AG20443 (cell line): Measurements from ENCODE around the gene PPTC7.
"Not testable (repeated sequence)": the region's sequence is repeated elsewhere in the genome, so short reads cannot be mapped to it uniquely, and the experiment has no call there.

Experiments
- DNase-seq: peaks from one replicate; pipeline ENCODE4 v3.0.0; 2012; ENCODE audit warnings: low spot score, mixed read lengths

The PPTC7 gene

DNA sequence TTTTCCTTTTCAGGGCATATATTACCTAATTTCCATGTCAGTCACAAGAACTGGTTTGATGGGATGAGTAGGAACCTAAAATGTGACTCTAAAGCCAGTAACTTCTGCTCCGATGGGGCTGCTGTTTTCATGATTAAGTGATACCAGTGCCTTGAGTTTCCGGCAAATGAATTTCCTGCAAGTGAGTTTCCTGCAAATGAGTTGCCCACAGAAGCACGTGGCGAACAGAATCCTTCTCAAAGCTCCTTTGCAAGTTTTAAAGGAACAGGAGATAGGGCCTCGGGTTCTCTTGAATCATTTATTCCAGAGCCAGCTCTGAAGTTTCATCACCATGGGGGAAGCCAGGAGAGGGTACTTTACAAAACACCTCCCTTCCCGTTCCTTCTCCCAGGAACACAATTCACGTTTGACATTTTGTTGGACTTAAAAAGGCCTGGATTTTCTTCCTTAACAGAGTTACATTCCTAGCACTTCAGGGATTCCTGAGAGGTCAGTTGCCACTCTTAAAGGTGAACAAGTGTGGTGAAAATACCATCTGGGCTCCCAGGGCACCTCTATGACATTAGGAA, 2.2 kb upstream of the PPTC7 start:
- DNase-seq, result peak; percentile 20

DNA sequence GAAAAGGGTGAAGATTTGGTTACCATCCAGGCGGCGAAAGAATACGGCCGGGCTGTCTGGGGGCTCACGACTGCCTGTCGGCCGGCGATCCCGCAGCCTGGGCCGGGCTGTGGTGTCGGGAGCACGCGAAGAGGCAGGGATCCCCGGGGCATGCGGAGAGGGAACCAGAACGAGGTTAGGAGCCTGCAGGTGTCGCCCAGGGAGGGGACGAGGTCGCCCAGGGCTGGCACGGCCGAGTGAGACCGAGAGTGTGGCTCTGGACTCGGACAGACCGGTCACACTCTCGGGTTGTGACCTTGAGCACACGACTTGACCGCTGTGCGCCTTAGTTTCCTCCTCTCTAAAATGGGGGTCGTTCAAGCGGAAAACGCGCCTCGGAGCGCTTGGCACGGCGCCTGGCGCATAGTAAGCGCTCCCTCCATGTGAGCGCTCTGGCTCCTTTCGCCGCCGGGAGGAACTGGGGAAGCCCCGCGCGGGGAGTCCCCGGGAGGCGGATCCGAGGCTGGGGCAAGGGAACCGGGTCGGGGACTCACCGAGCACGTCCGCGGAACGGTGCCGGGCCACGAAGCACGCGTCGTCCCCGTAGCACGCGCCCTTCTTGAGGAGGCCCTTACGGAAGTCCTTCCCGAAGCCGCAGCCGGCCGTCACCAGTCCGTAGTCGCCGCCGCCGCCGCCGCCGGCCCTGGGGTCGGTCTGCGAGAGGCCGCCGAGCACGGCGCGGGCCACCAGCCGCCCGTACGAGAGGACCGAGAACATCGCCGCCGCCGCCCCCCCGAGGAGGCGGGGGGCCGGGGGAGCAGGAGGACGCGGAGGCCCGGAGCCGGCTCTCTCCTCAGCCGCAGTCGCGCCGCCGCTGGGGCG, 612 bp downstream of the PPTC7 start:
- DNase-seq, result peak; percentile 63

DNA sequence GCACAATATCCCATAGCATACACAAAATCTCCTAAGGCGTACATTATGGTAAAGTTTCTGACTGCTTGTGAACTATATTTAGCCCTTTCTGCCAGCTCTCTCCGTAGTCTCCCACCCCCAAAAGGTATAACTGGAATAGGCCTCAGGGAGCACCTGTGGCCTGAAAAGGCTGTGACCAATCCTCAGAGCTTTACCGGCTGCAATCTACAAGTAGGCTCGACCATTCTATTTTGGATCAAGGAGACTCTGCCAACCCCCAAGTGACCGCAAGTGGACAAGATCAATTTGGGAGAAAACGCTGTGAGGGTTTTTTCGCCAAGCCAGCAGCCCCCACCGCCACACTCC, 1.2 kb downstream of the PPTC7 start:
- no peak for DNase-seq

DNA sequence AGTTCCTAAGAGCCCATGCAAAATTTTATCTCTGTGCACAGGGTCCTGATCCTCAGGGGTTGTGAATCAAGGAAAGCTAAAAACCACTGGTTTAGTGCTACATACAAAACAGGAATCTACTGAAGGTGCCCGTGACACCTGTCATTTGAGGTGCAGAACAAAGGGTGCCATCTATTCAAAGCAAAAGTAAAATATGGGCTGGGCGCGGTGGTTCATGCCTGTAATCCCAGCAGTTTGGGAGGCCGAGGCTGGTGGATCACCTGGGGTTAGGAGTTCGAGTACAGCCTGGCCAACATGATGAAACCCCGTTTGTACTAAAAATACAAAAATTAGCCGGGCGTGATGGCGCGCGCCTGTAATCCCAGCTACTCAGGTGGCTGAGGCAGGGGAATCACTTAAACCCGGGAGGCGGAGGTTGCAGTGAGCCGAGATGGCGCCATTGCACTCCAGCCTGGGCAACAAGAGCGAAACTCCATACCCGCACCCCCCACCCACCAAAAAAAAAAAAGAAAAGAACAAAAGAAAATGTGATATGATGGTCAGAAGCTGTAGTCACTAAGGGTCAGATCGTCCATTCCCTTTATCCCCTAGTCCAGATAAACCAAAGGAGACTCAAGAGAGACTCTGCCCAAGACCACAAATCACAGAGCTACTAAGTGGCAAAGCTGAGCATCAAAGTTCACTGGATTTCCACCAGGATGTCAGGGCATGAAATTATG, 3.4 kb downstream of the PPTC7 start:
- no peak for DNase-seq

DNA sequence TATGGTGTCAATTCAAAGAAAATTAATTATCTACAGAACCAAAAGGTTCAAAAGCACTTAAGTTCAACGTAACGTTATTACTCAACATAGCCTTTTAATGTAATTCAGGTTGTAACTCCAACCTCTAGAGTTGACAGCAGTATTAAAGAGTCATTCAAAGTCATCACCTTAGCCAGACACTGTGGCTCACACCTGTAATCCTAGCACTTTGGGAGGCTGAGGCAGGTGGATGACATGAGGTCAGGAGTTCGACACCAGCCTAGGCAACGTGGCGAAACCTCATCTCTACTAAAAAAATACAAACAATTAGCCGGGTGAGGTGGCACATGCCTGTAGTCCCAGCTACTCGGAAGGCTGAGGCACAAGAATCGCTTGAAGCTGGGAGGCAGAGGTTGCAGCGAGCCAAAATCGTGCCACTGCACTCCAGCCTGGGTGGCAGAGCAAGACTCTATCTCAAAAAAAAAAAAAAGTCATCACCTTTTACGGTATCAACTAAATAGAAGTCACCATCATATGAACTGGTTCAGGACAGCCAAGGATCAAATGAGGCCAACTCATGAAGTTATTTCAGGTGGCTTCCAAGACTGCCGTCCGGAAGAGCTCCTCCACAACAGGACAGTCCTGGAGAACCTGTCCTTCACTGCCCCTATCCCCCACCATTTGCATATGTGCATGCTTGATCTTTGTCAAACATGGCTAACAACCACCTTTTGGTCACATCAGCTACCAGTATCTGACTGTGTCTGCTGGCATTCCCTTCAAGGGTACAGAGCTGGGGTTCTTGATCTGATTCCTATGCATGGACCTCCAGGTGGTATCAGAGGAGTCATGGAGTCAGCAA, 4.2 kb downstream of the PPTC7 start:
- no peak for DNase-seq

DNA sequence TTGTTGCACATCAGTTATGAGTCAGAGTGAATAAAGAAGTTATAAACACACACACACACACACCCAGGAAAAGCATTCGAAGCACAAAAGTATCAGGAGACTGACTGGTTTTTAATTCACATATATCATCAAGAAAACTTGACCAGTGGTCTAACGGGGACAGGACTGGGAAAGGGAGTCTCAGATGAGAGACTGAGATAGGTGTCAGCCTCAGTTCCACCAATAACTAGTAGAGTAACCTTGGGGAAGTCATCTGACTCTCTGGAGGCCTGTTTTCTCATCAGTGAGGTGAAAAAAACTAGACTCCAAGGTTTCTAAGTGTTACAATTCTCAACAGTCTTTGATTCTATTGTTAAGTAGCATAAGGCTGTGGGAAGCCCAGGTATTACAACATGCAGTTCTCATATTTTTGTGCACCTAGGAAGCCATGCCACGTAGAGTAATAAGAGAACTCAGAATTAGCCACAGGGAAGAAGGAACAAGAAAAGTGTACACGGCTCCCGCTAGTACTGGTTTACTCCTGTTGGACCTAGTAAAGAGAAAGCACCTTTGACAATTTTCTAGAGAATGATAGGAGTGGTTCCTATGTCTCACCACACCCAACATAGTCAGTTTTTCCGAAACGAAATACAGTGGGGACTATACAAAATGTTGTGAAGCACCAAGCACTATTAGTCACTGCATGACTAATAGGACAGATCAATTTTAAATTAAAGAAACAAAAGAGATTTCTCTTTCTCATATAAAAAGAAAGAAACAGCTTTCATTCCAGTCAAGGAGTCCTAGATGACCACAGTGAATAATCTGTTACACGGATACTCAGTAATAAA, 5.0 kb downstream of the PPTC7 start:
- DNase-seq, result peak; percentile 64

DNA sequence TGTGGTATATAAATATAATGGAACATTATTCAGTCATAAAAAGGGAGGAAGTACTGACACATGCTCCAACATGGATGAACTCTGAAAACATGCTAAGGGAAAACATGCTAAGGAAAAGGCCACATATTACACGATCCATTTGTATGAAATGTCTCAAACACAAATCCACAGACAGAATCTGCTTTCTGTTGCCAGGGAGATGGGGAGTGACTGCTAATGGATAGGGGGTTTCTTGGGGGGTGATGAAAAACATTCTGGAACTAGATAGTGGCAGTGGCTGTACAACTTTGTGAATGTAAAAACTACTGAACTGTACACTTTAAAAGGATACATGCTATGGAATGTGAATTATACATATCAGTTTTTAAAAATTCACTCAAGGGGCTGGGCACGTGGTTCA, 6.6 kb downstream of the PPTC7 start:
- no peak for DNase-seq

DNA sequence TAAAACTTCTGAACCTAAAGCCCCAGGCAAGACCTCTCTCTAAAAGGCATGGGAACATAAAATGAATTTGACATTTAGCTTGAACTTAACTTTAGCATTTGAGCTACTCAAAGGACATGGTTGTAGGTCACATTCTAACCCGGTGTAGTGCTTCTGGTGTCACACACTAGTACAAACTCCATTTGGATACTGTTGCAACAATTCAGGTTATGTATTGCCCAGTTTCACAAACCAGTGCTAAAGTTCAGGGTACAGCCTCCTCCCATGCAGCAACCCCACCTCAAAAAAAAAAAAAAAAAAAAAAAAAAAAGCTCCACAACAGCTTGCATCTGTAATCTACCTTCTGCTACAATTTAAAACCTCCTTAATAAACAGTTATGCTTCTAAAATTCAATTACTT, 7.8 kb downstream of the PPTC7 start:
- no peak for DNase-seq

DNA sequence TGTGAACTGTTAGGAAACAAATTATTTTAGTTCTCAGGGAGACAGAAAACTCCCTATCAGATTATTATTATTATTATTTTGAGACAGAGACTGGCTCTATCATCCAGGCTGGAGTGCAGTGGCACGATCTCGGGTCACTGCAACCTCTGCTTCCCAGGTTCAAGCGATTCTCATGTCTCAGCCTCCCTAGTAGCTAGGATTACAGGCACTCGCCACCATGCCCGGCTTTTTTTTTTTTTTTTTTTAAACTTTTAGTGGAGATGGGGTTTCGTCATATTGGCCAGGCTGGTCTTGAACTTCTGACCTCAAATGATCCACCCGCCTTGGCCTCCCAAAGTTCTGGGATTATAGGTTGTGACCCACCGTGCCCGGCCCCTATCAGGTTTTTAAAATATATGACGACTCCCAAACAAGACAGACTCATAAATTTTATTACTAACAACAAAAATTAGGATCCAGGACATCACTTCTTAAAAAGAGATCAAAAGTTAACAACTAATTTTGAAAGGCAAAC, 8.3 kb downstream of the PPTC7 start:
- DNase-seq, result not testable (repeated sequence)

DNA sequence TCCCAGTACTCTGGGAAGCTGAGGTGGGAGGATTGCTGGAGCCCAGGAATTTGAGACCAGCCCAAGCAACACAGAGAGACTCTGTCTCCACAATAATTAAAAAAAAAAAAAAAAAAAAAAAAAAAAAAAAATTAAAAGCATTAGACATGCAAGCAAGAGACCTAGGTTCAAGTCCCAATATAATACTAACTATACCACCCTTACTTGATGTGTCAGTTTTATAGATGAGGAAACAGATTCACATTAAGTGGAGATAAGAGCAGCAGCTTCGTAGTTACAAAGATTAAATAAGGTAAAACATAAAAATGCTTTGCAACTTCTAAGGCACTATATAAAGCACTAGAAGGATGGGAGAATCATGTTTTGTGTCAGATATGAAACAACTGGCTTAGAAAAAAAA, 9.1 kb downstream of the PPTC7 start:
- no peak for DNase-seq

DNA sequence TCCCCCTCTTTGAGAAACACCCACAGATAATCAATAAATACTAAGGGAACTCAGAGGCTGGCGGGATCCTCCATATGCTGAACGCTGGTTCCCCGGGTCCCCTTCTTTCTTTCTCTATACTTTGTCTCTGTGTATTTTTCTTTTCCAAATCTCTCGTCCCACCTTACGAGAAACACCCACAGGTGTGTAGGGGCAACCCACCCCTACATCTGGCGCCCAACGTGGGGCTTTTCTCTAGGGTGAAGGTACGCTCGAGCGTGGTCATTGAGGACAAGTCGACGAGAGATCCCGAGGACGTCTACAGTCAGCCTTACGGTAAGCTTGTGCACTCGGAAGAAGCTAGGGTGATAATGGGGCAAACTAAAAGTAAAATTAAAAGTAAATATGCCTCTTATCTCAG, 12.3 kb downstream of the PPTC7 start:
- not testable (repeated sequence) for DNase-seq

DNA sequence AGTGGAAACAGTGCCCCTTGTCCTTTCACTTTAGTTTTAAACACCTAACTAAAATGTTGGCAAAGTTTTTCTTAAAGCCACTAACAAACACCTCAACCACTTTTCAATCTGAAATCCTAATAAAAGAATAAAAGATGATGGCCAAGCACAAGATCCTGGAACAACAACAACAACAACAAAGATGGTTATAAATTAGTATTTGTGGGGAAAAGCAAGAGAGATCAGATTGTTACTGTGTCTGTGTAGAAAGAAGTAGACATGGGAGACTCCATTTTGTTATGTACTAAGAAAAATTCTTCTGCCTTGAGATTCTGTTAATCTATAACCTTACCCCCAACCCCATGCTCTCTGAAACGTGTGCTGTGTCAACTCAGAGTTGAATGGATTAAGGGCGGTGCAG, 13.3 kb downstream of the PPTC7 start:
- not testable (repeated sequence) for DNase-seq

DNA sequence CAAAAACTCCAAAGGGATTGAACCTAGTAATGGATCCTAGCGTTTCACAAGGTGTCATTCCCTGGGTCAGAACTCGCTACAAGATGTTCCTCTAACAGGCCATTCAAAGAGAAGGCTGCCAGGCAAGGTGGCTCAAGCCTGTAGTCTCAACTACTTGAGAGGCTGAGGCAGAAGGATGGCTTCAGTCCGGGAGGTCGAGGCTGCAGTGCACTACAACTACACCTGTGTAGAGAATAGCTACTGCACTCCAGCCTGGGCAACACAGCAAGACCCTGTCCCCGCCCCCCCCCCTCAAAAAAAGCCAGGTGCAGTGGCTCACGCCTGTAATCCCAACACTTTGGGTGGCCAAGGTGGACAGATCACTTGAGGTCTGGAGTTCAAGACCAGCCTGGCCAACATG, 14.4 kb downstream of the PPTC7 start:
- DNase-seq, result no peak

DNA sequence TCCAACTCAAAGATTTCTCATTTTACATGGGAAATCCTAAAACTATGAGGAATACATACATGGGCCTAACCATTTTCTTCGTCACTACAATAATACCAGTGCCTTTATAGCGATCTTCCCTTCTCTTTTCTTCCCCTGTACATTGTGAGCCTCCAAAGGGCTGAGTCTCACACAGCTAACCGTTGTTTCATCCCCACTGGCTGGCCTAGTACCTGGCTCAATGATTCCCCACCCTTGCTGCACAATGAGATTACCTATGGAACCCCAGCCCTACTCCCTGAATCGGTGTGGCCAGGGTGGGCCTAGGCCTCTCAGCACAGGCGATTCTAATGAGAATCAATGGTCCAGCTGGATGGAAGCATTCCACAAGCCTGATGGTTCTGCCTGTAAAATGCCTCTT, 16.1 kb downstream of the PPTC7 start:
- DNase-seq, result no peak

DNA sequence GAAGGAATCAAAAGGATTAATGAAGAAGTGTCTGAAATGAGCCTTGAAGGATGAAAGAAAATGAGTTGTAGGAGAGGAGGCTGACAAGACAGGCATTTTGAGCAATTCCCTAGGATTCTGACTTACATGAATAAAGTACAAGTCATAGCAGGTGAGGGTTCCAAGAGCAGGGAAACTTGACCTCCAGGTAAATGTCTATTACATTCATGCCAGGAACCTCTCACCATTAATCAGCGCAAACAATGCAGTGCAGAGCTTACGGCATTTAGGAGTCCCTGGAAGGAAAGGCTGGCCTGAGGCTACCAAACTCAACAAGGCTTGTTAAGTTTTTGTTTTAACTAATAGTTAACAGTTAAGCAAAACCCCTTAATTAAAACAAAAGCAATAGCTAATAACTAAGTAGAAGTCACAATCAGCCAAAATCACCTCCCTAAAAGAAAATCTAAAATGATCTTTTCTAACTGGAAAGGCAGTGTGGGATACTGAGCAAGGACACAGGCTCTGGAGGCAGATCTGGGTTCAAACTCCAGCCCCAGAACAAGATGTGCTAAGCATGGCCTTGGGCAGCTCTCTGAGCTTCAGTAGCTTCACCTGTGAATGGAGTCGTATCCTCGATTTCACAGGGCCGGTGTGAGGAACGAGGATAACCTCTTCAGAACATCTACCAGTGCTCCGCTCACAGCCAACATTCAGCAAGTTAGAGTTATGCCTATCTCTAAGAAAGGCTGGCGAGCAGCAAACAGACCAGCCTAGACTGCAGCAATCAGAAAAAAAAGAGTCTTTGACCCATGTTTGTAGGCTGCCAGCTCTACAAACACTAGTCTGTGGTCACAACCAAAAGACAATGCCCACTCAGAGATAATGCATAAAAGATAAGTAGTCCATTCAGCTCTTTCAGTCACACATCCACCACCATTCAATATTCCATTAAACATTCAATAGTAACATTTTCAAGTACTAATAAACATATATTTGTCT, 16.9 kb downstream of the PPTC7 start:
- DNase-seq, result no peak

DNA sequence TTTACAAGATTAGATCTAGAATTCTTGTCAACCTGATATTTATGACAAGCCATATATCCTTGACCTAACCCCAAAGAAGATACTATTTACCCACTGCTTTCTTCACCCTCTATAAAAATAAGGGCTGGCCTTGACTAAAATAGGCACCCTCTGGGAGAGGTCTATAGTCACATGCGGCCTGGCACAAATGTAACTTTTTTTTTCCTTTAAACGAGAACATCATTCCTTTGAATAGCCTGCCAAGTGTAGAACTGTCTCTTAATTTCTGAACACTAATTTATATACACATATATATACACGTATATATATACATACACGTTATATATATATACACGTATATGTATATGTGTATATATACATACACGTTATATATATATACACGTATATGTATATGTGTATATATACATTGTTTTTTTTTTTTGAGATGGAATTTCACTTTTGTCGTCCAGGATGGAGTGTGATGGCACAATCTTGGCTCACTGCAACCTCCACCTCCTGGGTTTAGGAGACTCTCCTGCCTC, 18.6 kb downstream of the PPTC7 start:
- DNase-seq, result no peak

DNA sequence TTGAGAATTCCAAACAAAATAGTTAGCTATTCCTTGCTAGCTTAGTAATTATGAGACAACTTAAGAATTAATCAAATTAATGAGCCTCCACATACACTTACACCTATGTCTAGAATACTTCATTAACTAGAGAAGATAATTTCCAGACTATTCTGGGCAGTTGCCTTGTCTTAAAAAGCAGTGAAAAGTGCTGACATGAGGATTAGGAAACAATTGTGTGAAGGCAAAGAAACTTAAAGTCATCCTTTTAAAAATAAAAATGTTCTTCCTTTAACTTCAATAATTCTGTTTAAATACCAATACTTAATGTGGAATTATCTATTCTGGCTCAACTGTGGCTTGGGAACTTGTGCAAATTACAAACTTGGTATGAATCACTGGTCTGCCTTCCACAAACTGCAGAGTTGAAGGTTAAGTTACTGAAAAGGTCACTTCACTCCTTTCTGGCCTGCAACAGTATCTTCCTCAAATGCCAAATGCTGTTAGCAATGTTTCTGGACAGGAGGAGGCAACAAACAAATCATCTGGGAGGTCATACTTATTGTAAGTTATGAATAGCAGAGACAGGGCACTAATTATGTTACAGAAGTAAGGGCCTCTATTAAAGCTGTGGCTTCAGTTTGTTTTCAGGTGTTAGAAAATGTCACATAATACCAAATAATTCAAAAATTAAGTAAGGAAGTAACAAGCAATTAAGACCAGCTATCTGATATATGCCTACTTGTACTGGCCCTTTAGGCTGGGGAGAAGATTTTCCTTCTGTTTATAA, 19.2 kb downstream of the PPTC7 start:
- peak; percentile 23 for DNase-seq

DNA sequence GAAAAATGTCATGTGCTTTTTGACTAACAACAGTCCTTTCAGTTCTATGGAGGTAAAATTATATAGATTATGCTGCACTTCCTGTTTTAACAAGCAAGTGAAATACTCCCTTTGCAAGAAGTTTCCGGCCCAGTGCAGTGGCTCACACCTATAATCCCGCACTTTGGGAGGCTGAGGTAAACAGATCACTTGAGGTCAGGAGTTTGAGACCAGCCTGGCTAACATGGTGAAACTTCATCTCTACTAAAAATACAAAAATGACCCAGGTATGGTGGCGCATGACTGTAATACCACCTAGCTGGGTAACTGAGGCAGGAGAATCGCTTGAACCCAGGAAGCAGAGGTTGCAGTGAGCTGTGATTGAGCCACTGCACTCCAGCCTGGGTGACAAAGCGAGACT, 20.7 kb downstream of the PPTC7 start:
- not testable (repeated sequence) for DNase-seq
